ENCODE data around the gene B4GALT6.

B4GALT6 gene

GRCh38 chr18:31591628-31592027, 92.8 kb downstream of the B4GALT6 start, which contains the start of gene TTR:
Gene TTR, plus strand, starts transcription at chr18:31591877. Its CDS starts 26 bp downstream, at chr18:31591903.
- no peak for DNase-seq (ENCODE audit: low spot score)

- no peak for DNase-seq (ENCODE audit: low spot score)
Measured at GRCh38 chr18:31591113-31591512, 93.3 kb downstream of the B4GALT6 start.

- DNase-seq (ENCODE audit: low spot score): no peak
Measured at GRCh38 chr18:31590570-31590969, 93.8 kb downstream of the B4GALT6 start.

GRCh38 chr18:31587529-31587928, 96.9 kb downstream of the B4GALT6 start:
- DNase-seq (ENCODE audit: low spot score): no peak

- no peak for DNase-seq (ENCODE audit: low spot score)
Measured at GRCh38 chr18:31586616-31587015, 97.8 kb downstream of the B4GALT6 start.

- no peak for DNase-seq (ENCODE audit: low spot score)
Measured at GRCh38 chr18:31585991-31586390, 98.4 kb downstream of the B4GALT6 start.

GRCh38 chr18:31583185-31583854, 101.1 kb downstream of the B4GALT6 start:
- no peak for DNase-seq (ENCODE audit: low spot score)

GRCh38 chr18:31581498-31582197, 102.7 kb downstream of the B4GALT6 start:
- DNase-seq (ENCODE audit: low spot score): no peak

GRCh38 chr18:31579375-31579774, 105.0 kb downstream of the B4GALT6 start:
- DNase-seq (ENCODE audit: low spot score): no peak

- no peak for DNase-seq (ENCODE audit: low spot score)
Measured at GRCh38 chr18:31578126-31578525, 106.3 kb downstream of the B4GALT6 start.

- DNase-seq (ENCODE audit: low spot score): no peak
Measured at GRCh38 chr18:31577195-31577594, 107.2 kb downstream of the B4GALT6 start.

- DNase-seq (ENCODE audit: low spot score): no peak
Measured at GRCh38 chr18:31576670-31577069, 107.7 kb downstream of the B4GALT6 start.

GRCh38 chr18:31575515-31576257, 108.7 kb downstream of the B4GALT6 start:
- DNase-seq (ENCODE audit: low spot score): no peak

GRCh38 chr18:31574359-31574758, 110.0 kb downstream of the B4GALT6 start:
- DNase-seq (ENCODE audit: low spot score): no peak
